CD1c-positive myeloid dendritic cell (primary cell): ENCODE results near the gene GJC2.

Source experiments
- DNase-seq: peaks from one replicate; pipeline ENCODE4 v3.0.0-alpha.2; 2016; ENCODE audit errors: extremely low spot score

The GJC2 gene

GRCh38 chr1:228114827-228115226 is 34.9 kb upstream of the GJC2 start:
- no peak for DNase-seq

- DNase-seq = no peak
Observed at GRCh38 chr1:228117335-228117734, 32.4 kb upstream of the GJC2 start.

DNA sequence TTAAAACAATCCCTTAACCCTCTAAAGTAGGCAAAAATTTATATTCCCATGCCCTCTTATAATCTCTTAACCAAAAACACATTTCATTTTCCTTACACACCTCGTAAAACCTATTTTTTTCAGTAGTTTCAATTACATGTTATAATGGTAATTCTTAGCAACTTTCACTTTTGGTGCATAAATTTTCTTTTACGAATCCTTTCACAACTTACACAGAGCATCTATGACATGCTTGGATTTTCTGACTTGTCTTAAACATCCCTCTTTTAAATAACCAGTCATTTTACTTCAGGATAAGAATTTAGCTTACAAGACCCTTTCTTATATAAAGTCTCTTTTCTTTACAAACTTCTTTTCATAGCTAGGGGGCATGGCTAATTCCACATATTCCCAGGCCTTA is 31.7 kb upstream of the GJC2 start:
- DNase-seq = no peak

DNA sequence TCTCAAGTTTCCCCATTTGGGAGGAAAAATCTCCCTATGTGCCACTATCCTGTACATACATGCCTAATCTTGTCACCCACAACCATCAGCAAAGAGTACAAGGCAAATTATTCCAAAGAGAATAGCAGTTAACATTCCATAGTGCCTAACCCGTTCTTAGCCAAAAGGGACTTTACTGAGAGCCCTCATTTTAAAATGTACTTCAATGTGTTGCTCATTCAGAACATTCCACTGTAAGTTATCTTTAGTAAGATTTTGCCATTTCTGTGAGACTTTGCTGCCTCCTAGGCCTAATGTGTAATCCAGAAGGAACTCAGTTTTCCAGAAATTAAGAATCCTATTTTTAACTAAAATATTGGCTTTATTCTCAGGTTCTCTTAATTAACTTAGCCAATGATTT is 29.4 kb upstream of the GJC2 start:
- no peak for DNase-seq

DNA sequence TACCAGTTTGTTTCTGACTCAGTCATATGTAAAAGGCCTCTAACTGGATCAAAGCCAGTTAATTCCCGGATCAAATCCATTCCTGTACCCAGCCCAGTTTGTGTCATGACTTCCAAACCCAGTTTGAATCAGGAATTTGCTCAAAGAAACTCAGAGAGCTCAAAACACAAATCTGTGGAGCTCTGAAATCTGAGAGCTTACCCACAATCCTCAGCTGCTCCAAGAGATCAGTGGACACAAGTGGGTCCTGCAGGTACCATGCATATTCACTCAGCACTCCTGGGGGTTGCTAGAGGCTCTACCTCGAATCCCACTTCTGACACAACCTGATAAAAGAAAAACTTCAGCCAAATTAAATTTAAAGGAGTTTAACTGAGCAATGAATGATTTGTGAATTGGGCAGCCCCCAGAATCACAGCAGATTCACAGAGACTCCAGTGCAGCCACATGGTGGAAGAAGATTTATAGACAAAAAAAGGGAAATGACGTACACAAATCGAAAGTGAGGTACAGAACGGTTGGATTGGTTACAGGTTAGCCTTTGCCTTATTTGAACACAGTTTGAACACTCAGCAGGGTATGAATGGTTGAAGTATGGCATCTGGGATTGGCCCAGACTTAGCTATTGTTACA is 28.8 kb upstream of the GJC2 start:
- peak; percentile 32 for DNase-seq

GRCh38 chr1:228122921-228123441 is 26.7 kb upstream of the GJC2 start:
- no peak for DNase-seq

DNA sequence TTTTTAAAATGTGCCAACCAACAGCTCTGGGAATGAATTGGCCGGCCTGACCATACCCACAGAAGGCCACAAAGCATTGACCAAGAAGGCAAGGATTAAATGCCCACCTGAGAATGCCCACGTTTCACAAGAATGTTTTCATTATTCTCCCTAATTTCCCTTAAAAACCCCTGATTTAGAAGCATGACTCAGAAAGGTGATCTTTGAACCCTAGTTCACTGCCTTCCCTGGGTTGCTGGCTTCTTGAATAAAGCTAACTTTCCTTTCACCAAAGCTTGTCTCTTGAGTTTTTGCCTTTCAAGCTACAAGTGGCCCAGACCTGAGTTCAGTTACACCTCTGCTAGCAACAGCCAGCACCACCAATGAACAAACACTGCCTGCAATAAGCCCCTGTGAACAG is 26.2 kb upstream of the GJC2 start:
- no peak for DNase-seq

- no peak for DNase-seq
Observed at GRCh38 chr1:228125185-228125584, 24.5 kb upstream of the GJC2 start.

DNA sequence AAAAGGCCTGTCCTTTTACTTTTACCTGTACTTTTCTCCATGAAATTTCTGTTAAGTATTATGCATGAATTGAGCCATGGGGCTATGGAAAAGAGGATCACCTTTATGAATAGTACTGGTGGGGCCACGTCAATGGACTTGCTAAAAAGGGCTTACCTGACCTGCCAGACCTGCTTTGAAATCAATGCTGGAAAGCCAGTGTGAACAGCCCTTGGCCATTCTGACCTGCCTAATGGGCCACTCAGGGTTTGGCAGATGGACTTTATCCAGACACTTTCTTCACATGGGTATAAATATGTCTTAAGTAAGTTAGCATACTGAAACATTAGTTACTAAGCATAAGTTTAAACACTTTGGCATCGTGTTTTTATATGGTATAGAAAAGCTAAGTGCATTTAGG is 18.0 kb upstream of the GJC2 start:
- DNase-seq = no peak

DNA sequence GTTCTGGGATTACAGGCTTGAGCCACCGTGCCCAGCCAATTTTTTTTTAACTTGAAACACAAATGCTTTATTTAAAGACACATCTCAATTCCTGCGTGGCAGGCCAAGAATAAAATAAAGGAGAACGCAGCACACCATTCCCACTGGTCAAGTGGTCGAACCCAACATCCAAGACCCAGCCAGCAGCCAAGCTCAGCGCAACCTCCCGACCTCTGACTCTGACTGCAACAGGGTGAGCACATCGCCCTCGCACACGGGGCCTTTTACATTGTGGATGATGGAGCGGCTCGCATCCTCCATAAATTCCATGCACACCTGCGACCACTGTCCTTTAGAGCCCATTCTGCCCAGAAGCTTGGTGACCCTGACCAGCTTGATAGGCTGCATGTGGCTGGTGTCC is 15.1 kb upstream of the GJC2 start:
- no peak for DNase-seq

DNA sequence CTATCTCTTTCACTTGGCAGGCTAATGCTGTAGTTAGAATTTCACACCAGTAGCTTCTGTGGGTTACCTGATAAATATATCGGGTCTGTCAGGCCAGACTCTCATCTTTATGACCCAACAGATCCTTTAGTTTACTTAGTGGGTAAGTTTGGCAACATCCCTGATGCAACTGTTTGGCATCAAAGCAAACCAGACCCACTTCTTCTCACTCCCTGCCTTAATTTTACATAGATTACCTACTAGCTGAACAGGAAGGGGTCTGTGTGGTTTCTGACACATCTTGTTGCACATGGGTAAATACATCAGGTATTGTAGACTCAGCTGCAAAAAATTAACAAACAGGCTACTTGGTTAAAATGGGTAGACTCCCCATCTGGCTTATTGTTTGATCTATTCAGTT is 12.8 kb upstream of the GJC2 start:
- no peak for DNase-seq

- no peak for DNase-seq
Observed at GRCh38 chr1:228139406-228139930, 10.3 kb upstream of the GJC2 start.

GRCh38 chr1:228139931-228140723 is 9.6 kb upstream of the GJC2 start, which contains the start of gene GUK1:
Gene GUK1 (plus strand): TSS chr1:228140279. CDS start chr1:228140303, 24 bp downstream.
- DNase-seq = peak; percentile 100

GRCh38 chr1:228140724-228141225 is 9.0 kb upstream of the GJC2 start:
- DNase-seq = peak; percentile 9

DNA sequence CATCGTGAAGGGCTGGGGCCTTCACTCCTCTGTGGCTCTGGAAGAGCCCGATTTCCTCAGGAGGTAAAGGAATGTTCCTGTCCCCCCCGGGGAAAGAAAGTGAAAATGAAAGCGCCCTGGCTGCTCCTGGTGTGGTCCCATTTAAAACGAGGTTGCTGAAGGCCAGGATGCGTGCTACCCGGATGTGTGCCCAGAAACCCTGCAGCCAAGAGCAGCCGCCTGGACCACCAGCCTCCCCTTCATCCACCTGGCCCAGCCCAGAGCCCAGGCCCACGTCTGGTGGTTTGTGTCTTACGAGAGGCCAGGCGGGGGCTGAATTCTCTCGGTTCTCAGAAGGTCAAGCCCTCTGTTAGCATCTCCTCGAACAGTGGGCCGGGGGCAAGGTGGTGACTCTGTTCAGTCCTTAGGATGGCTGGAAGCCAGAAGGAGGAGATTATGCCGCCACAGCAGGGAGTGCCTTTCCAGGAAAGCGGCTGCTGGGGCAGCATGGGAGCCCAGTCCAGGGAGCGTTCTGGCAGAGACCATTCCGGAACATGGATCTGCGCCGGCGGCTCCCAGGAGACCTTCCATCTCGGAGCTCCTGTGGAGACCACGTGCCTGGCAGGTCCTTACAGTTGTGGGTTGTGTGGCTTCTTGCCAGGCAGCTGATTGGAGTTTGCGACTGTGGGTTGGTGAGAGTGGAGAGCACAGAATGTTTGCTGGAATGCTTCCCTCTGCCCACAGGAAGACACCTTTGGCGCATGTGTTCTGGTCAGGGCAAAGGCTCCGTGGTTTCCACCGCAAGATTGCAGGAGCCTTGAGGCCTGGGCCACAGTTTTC is 8.3 kb upstream of the GJC2 start:
- no peak for DNase-seq

GRCh38 chr1:228142155-228142691 is 7.5 kb upstream of the GJC2 start:
- DNase-seq = no peak

- DNase-seq = no peak
Observed at GRCh38 chr1:228142701-228143136, 7.0 kb upstream of the GJC2 start.

GRCh38 chr1:228143480-228144192 is 6.1 kb upstream of the GJC2 start:
- DNase-seq = no peak

DNA sequence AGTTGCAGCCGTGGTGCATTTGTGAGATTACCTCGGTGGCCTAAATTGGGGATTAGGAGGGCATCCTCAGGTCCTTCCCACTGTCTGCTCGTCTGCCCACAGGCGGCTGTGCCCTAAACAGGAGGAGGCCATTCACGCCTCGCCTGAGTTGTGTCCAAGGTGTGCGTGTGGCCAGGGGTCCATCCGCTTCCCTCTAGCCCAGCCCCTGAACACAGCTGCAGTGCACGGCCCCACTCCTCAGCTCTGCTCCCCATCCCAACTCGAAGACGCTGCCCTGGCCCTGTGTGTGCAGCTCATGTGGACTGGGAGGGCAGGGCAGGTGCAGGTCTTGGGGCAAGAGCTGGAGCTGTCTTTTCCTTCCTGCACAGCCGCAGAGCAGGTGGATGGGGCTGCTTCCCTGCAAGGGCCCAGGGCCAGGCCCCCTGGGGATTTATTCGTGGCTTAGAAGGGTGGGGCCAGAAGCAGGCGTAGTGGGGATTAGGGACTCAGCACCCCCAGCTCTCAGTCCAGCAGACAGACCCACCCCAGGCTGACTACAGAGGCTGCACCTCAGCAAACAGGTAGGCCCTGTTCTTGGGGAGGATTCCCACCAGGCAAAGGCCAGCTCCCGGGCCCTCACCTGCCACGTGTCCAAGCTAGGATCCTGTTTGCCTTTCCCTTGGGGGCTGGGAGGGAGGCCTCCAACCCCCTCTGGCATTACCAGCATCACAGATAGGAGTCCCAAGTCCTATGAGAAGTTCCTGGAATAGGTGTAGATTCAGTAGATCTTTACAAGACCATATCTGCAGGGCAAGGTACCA is 5.3 kb upstream of the GJC2 start:
- no peak for DNase-seq

- no peak for DNase-seq
Observed at GRCh38 chr1:228144993-228145343, 4.8 kb upstream of the GJC2 start.
